Coronary artery (tissue), 2 donors: Measurements from ENCODE around the gene CFAP97.

Experiments
- DNase-seq: peaks from one replicate; pipeline ENCODE4 v3.0.0-alpha.2; 2017; ENCODE audit warnings: low spot score
- H3K27ac ChIP-seq, 2 donors: fragments of 200-600 bp; sonication (generic); one replicate each; pipeline ENCODE4 v1.5.1; 2016 to 2019
- H3K4me3 ChIP-seq: fragments of 200-600 bp; sonication (generic); 2 replicates; pipeline ENCODE4 v1.5.1; 2016; ENCODE audit warnings: mild to moderate bottlenecking, moderate library complexity
- TF ChIP-seq, protein P1 (sequence below): fragments of 200-600 bp; sonication (generic); IDR thresholded peaks from one replicate; pipeline ENCODE4 v1.5.1; 2019; ENCODE audit warnings: antibody characterized with exemption

The CFAP97 gene

DNA sequence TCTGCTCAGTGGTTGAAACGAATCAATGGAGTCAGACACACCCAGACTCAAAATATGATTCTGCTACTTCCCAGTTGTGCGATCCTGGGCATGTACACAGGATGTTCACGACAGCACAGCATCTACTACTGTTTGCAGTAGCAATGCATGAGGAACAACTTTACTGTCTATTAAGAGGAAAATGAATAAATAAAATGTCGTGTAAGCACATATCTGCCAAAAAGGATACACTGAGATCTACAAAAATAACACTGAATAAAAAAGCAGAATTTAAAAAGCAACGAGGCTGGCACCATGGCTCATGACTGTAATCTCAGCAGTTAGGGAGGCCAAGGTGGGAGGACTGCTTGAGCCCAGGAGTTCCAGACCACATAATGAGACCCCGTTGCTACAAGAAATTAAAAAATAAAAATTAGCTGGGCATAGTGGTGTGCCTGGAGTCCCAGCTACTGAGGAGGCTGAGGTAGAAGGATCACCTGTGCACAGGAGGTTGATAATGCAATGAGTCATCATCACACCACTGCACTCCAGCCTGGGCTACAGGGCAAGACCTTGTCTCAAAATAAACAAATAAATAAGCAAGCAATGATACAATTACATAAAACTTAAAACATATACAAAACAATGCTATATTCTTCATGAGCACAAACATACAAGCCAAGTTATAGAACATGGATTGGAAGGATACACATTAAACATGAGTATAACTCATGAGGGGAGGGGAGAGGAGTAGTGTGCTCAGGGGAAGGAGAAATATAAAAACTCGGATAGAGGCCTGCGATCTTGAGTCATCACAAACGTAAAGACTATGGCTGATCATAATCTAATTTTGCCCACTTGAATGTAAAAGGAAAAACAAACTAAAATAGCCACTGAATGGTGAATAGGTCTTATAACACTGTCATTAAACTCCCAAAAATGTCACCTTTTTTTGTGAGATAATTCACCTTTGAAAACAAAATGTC lies 8.6 kb downstream of the CFAP97 start:
- DNase-seq, result no peak
- H3K27ac ChIP-seq, result no peak overlapping the region
- TF ChIP-seq, protein P1, sequence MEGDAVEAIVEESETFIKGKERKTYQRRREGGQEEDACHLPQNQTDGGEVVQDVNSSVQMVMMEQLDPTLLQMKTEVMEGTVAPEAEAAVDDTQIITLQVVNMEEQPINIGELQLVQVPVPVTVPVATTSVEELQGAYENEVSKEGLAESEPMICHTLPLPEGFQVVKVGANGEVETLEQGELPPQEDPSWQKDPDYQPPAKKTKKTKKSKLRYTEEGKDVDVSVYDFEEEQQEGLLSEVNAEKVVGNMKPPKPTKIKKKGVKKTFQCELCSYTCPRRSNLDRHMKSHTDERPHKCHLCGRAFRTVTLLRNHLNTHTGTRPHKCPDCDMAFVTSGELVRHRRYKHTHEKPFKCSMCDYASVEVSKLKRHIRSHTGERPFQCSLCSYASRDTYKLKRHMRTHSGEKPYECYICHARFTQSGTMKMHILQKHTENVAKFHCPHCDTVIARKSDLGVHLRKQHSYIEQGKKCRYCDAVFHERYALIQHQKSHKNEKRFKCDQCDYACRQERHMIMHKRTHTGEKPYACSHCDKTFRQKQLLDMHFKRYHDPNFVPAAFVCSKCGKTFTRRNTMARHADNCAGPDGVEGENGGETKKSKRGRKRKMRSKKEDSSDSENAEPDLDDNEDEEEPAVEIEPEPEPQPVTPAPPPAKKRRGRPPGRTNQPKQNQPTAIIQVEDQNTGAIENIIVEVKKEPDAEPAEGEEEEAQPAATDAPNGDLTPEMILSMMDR, result no peak
- H3K4me3 ChIP-seq, result no peak overlapping the region

DNA sequence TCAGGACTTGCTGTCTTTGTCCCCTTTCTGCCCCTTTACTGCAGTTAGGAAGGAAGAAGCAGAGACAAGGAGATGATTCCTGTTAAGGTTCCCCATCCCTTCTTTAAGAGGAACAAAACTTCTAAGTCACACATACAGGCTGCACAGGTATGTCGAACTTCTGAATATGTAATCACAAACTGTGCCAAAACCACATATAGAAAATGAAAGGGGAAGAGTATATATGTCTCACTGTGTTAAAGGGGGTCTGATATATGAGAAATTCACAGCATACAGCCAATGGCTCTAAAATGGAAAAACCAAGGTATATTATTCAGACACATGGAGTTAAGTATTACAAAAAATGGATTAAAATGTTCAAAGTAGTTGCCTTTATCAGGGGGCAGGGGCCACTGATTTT lies 11.7 kb downstream of the CFAP97 start:
- H3K27ac ChIP-seq, result no peak overlapping the region
- TF ChIP-seq, protein P1, result no peak
- DNase-seq, result no peak
- H3K4me3 ChIP-seq, result no peak overlapping the region

- H3K27ac ChIP-seq, result no peak overlapping the region
- no peak overlapping the region for H3K4me3 ChIP-seq
- DNase-seq, result no peak
- TF ChIP-seq, protein P1, result no peak
These were observed 13.4 kb downstream of the CFAP97 start for GRCh38 chr4:185190306-185190856.

DNA sequence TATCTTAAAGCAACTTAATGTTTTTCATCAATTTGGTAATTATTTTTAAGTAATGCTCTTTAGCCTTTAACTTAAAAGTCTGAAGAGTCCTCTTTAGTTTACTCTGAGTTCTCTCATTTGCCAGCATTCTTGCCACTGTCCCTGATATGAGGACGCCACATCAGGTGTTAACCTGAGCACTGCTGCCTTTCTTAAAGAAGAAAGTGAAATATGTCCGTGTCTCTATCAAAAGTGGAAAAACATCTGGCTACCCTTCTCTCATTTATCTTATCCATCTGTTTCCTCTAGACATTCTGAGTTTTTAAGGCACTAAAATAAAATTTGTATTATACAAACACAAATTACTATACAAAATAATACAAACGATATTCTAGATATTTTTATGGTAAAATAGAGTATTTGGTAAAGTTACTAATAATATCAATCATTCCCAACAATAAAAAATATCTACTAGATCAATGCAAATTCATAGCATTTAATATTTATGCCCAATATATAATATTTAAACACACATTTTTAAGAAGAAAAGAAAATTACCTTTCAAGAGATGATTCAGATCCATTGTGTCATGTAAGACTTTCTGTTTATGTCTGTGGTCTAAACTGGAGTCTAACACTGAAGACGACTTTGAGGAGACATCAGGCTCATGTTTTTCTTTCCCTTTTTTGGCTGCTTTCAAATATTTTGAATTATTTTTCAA lies 14.0 kb downstream of the CFAP97 start:
- no peak overlapping the region for H3K27ac ChIP-seq
- TF ChIP-seq, protein P1, result no peak
- H3K4me3 ChIP-seq, result no peak overlapping the region
- DNase-seq, result no peak

DNA sequence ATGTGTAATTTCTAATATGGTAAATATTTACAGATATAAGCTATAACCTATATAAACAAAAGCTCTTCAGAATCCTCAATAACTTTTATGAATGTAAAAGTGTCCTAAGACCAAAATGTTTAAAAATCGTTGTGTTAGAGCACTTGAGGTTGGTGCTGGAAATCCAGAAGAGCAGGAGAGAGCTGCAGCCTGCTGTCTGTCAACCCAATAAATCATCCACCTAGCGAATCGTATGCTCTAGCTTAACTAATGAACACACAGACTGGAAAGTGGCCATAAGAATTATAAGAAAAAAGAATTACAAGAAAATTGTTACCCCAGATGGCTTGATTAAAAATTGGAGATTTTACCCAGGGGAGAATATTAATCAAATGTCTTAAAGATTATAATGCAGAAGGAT lies 17.0 kb downstream of the CFAP97 start:
- Histone ChIP-seq H3K4me3 (no peak overlapping the region), H3K27ac (no peak overlapping the region)
- no peak for DNase-seq
- TF ChIP-seq, protein P1, result no peak

DNA sequence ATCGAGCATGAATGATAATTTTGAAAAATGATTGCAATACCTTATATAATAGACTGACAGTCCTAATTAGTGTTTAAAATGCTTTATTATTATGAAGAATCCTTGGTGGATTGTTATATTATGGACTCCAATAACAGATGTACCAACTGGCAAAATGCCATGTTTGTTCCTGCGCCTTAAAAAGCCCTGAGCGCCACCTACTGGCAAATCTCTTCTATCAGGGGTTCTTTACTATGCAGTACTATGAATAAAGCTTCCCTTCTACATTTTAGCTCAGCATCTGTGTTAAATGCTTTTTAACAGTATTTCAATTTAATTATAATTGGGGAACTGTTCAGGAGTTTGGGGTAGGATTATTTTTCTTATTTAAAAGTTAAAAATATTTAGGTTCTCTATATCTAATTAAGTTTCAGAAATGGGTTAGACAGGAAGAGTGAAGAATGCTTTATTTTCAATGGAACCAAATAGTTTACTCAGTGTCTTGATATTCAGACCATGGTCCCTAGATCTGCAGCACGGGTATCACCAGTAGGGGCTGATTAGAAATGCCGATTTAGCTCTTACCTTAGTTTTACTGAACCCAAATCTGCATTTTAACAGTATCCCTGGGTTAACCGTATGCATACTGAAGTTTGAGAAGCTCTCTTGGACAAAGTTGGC lies 20.0 kb downstream of the CFAP97 start:
- TF ChIP-seq, protein P1, result peak; percentile 64
- Histone ChIP-seq H3K4me3 (no peak overlapping the region), H3K27ac (no peak overlapping the region)
- DNase-seq, result no peak
